ENCODE data around the gene DHX8. TPM values are rescaled to one million over a fixed set of nuclear protein-coding genes. Genes with fewer than 3 reads are reported as not detected.
"Not testable (repeated sequence)": the region's sequence is repeated elsewhere in the genome, so short reads cannot be mapped to it uniquely, and the experiment has no call there.

DHX8 gene
- total and polyA plus RNA-seq, 2 experiments from 2014 or later: 16.4 to 30.7 TPM

- no peak for DNase-seq (ENCODE audit: low read depth in 1 of 2, low spot score in 1 of 2)
- no peak for TF ChIP-seq CTCF (IDR thresholded peaks at IDR 0.05; ENCODE audit: low read depth, low read length)
- H3K36me3 ChIP-seq: no peaks in the 10 kb centered on the region
- no peaks in the 10 kb centered on the region for H3K27me3 ChIP-seq
- no peaks in the 10 kb centered on the region for H3K4me1 ChIP-seq (ENCODE audit: low read depth)
- no peak overlapping the region for H3K4me3 ChIP-seq
- H3K27ac ChIP-seq: no peak overlapping the region
- H3K9me3 ChIP-seq (ENCODE audit: low read depth): no peaks in the 10 kb centered on the region
These were observed 12.1 kb upstream of the DHX8 start for GRCh38 chr17:43471585-43472160.

GRCh38 chr17:43475494-43476089 is 8.2 kb upstream of the DHX8 start:
- Histone ChIP-seq H3K9me3 (ENCODE audit: low read depth) (no peaks in the 10 kb centered on the region), H3K36me3 (no peaks in the 10 kb centered on the region), H3K27ac (no peak overlapping the region), H3K4me3 (no peak overlapping the region), H3K27me3 (no peaks in the 10 kb centered on the region), H3K4me1 (ENCODE audit: low read depth) (peaks cover 3% of the 10 kb centered on the region)
- TF ChIP-seq CTCF (IDR thresholded peaks at IDR 0.05; ENCODE audit: low read depth, low read length): no peak
- DNase-seq (ENCODE audit: low read depth in 1 of 2, low spot score in 1 of 2): no peak

GRCh38 chr17:43476306-43476705 is 7.5 kb upstream of the DHX8 start:
- not testable (repeated sequence) for H3K27ac ChIP-seq; H3K4me1 ChIP-seq (ENCODE audit: low read depth); H3K4me3 ChIP-seq; DNase-seq (ENCODE audit: low read depth in 1 of 2, low spot score in 1 of 2); H3K36me3 ChIP-seq; H3K9me3 ChIP-seq (ENCODE audit: low read depth); H3K27me3 ChIP-seq

- peak overlapping the region; percentile 9 for H3K27ac ChIP-seq
- no peaks in the 10 kb centered on the region for H3K36me3 ChIP-seq
- H3K4me1 ChIP-seq (ENCODE audit: low read depth): peaks cover 3% of the 10 kb centered on the region
- H3K27me3 ChIP-seq: no peaks in the 10 kb centered on the region
- TF ChIP-seq CTCF (IDR thresholded peaks at IDR 0.05; ENCODE audit: low read depth, low read length): no peak
- no peak for DNase-seq (ENCODE audit: low read depth in 1 of 2, low spot score in 1 of 2)
- no peak overlapping the region for H3K4me3 ChIP-seq
- H3K9me3 ChIP-seq (ENCODE audit: low read depth): no peaks in the 10 kb centered on the region
These were observed 5.7 kb upstream of the DHX8 start for GRCh38 chr17:43477832-43478634.

GRCh38 chr17:43479948-43480347 is 3.8 kb upstream of the DHX8 start:
- H3K27me3 ChIP-seq: no peaks in the 10 kb centered on the region

More at GRCh38 chr17:43479948-43480347, 3.8 kb upstream of the DHX8 start:
- TF ChIP-seq CTCF (IDR thresholded peaks at IDR 0.05; ENCODE audit: low read depth, low read length): no peak
- Histone ChIP-seq H3K4me3 (no peak overlapping the region), H3K27ac (peak overlapping the region; percentile 39), H3K4me1 (ENCODE audit: low read depth) (peaks cover 8% of the 10 kb centered on the region), H3K9me3 (ENCODE audit: low read depth) (no peaks in the 10 kb centered on the region), H3K36me3 (no peaks in the 10 kb centered on the region)
- peak in 1 of 2 donors; percentile 39 for DNase-seq (ENCODE audit: low read depth in 1 of 2, low spot score in 1 of 2)
